Lower lobe of right lung (tissue), 2 donors: ENCODE measurements around the gene HUS1B. TPM values are rescaled to one million over a fixed set of nuclear protein-coding genes. Genes with fewer than 3 reads are reported as not detected.

ENCODE experiments used
- ATAC-seq, 2 donors: fragments of 200-7000 bp; cut with Tn5 transposase; one replicate each; pipeline ENCODE4 v1.9.1; 2020 to 2022; ENCODE audit warnings: mild to moderate bottlenecking in 2 of 2, moderate library complexity in 2 of 2
- DNase-seq: peaks from one replicate; pipeline ENCODE4 v3.0.0-alpha.2; 2020
- H3K27ac ChIP-seq: fragments of 200-600 bp; one replicate; pipeline ENCODE4 v1.8.0; 2022
- H3K27me3 ChIP-seq: fragments of 200-600 bp; one replicate; pipeline ENCODE4 v1.8.0; 2022; ENCODE audit warnings: low read depth
- H3K36me3 ChIP-seq: fragments of 200-600 bp; one replicate; pipeline ENCODE4 v1.8.0; 2022; ENCODE audit warnings: mild to moderate bottlenecking
- H3K4me1 ChIP-seq: fragments of 200-600 bp; one replicate; pipeline ENCODE4 v1.8.0; 2022
- H3K4me3 ChIP-seq: fragments of 200-600 bp; one replicate; pipeline ENCODE4 v1.8.0; 2022; ENCODE audit warnings: mild to moderate bottlenecking
- H3K9me3 ChIP-seq: fragments of 200-600 bp; one replicate; pipeline ENCODE4 v1.8.0; 2022
- CTCF ChIP-seq: fragments of 200-600 bp; IDR thresholded peaks from one replicate; pipeline ENCODE4 v1.8.0; 2022; ENCODE audit warnings: antibody characterized with exemption, mild to moderate bottlenecking
- intact Hi-C: fragments of 100-400 bp; cut with DNase I; formaldehyde crosslinking; loops from one replicate; pipeline ENCODE4 v1.11.0; 2022
- total RNA-seq: library from RNA; stranded (reverse); fragmentation: NEBNext Ultra II Directional; extraction: Animal tissue kit (Norgen Biotek cat#: 25700); gene quantifications from one replicate; pipeline ENCODE4 v1.2.1, GENCODE V29; 2021
- donor health status: DM: no; HTN: yes; CAD: no; lungs with severe emphysema.

Gene HUS1B
- total RNA-seq, 1 donor from 2014 or later: 1.1 TPM

- intact Hi-C loops: no loop called here
- H3K27me3 ChIP-seq: no peaks in the 10 kb centered on the region
- TF ChIP-seq CTCF: no peak
Observed at GRCh38 chr6:692858-693722, 36.2 kb upstream of the HUS1B start, which contains the start of gene EXOC2. EXOC2 (minus strand) TSS chr6:693139; CDS start chr6:637818, 55,321 bp downstream.

GRCh38 chr6:692356-692851 is 35.5 kb upstream of the HUS1B start:
- no peaks in the 10 kb centered on the region for H3K27me3 ChIP-seq
- H3K9me3 ChIP-seq: no peaks in the 10 kb centered on the region
- peaks cover 21% of the 10 kb centered on the region for H3K4me1 ChIP-seq
- DNase-seq (peak; percentile 72), ATAC-seq (peak; percentile 92)
- H3K27ac ChIP-seq: peak overlapping the region; percentile 89
- peaks cover 15% of the 10 kb centered on the region for H3K36me3 ChIP-seq
- peak overlapping the region; percentile 84 for H3K4me3 ChIP-seq
- intact Hi-C loops: no loop called here
- no peak for TF ChIP-seq CTCF

More at GRCh38 chr6:692858-693722, 36.2 kb upstream of the HUS1B start, which contains the start of gene EXOC2:
- no peaks in the 10 kb centered on the region for H3K9me3 ChIP-seq
- peaks cover 21% of the 10 kb centered on the region for H3K4me1 ChIP-seq
- DNase-seq (peak; percentile 93), ATAC-seq (peak; percentile 97 to 99)
- H3K36me3 ChIP-seq: peaks cover 9% of the 10 kb centered on the region
- peak within 1 kb of the TSS; percentile 84 for H3K4me3 ChIP-seq
- peak within 1 kb of the TSS; percentile 89 for H3K27ac ChIP-seq

GRCh38 chr6:689223-689622 is 32.3 kb upstream of the HUS1B start:
- Histone ChIP-seq H3K27me3 (no peaks in the 10 kb centered on the region), H3K36me3 (peaks cover 17% of the 10 kb centered on the region), H3K4me1 (peaks cover 33% of the 10 kb centered on the region), H3K9me3 (no peaks in the 10 kb centered on the region), H3K4me3 (no peak overlapping the region), H3K27ac (no peak overlapping the region)
- ATAC-seq: no peak
- no peak for TF ChIP-seq CTCF
- no peak for DNase-seq
- intact Hi-C loops: no loop called here

GRCh38 chr6:686497-686896 is 29.6 kb upstream of the HUS1B start:
- Histone ChIP-seq H3K4me1 (peaks cover 41% of the 10 kb centered on the region), H3K36me3 (peaks cover 17% of the 10 kb centered on the region), H3K9me3 (no peaks in the 10 kb centered on the region), H3K4me3 (no peak overlapping the region), H3K27ac (no peak overlapping the region), H3K27me3 (no peaks in the 10 kb centered on the region)
- intact Hi-C loops: no loop called here
- DNase-seq (no peak), ATAC-seq (no peak)
- no peak for TF ChIP-seq CTCF

- no peak for ATAC-seq
Observed at GRCh38 chr6:684831-685636, 28.1 kb upstream of the HUS1B start.

More at GRCh38 chr6:684831-685636, 28.1 kb upstream of the HUS1B start:
- DNase-seq: no peak
- intact Hi-C loops: no loop called here
- H3K9me3 ChIP-seq: no peaks in the 10 kb centered on the region
- no peaks in the 10 kb centered on the region for H3K27me3 ChIP-seq
- H3K4me1 ChIP-seq: peaks cover 33% of the 10 kb centered on the region
- peaks cover 17% of the 10 kb centered on the region for H3K36me3 ChIP-seq
- no peak for TF ChIP-seq CTCF
- no peak overlapping the region for H3K27ac ChIP-seq
- no peak overlapping the region for H3K4me3 ChIP-seq
